Smooth muscle cell (in vitro differentiated cells): Measurements from ENCODE around the gene NFKB2. TPM values are rescaled to one million over a fixed set of nuclear protein-coding genes. Genes with fewer than 3 reads are reported as not detected.

Experiments used
- DNase-seq: peaks from one replicate; lab custom pipeline; 2025; ENCODE audit not compliant: unreplicated experiment; lab: John Stamatoyannopoulos, UW
- H2AFZ ChIP-seq: fragments of 200-600 bp; sonication (generic); 2 replicates; pipeline ENCODE4 v1.6.0; 2016; ENCODE audit warnings: antibody characterized with exemption, low read depth, mild to moderate bottlenecking
- H3F3A ChIP-seq: fragments of 200-600 bp; sonication (generic); 2 replicates; pipeline ENCODE4 v1.6.0; 2017; ENCODE audit warnings: antibody characterized with exemption, low read depth
- H3K27ac ChIP-seq: fragments of 200-600 bp; sonication (generic); 2 replicates; pipeline ENCODE4 v1.5.1; 2016; ENCODE audit warnings: low read depth, mild to moderate bottlenecking
- H3K27me3 ChIP-seq: fragments of 200-600 bp; sonication (generic); 2 replicates; pipeline ENCODE4 v1.6.1; 2016; ENCODE audit warnings: low read depth, mild to moderate bottlenecking
- H3K36me3 ChIP-seq: fragments of 200-600 bp; sonication (generic); 2 replicates; pipeline ENCODE4 v1.5.1; 2016; ENCODE audit warnings: low read depth
- H3K4me1 ChIP-seq: fragments of 200-600 bp; sonication (generic); 2 replicates; pipeline ENCODE4 v1.5.1; 2016; ENCODE audit warnings: low read depth
- H3K4me2 ChIP-seq: fragments of 200-600 bp; sonication (generic); 2 replicates; pipeline ENCODE4 v1.6.0; 2016; ENCODE audit warnings: mild to moderate bottlenecking
- H3K4me3 ChIP-seq: fragments of 200-600 bp; sonication (generic); 2 replicates; pipeline ENCODE4 v1.5.1; 2016; ENCODE audit warnings: mild to moderate bottlenecking
- H3K79me2 ChIP-seq: fragments of 200-600 bp; sonication (generic); 2 replicates; pipeline ENCODE4 v1.6.0; 2016; ENCODE audit warnings: low read depth, mild to moderate bottlenecking
- H3K9ac ChIP-seq: fragments of 200-600 bp; sonication (generic); 2 replicates; pipeline ENCODE4 v1.6.0; 2016; ENCODE audit warnings: low read depth
- H3K9me3 ChIP-seq: fragments of 200-600 bp; sonication (generic); replicated peaks from 2 replicates; pipeline ENCODE4 v1.5.1; 2016; ENCODE audit warnings: low read depth
- H4K20me1 ChIP-seq: fragments of 200-600 bp; sonication (generic); 2 replicates; pipeline ENCODE4 v1.6.0; 2016; ENCODE audit warnings: low read depth
- WGBS: methylation state at CpG from one replicate; pipeline ENCODE4 v1.1.7; 2016; ENCODE audit warnings: low lambda C conversion rate; 5-methylcytosine and 5-hydroxymethylcytosine counted together
- polyA plus RNA-seq: library from polyadenylated mRNA; unstranded; fragments of >200 nt; fragmentation: Nextera tagmentation; extraction: Ambion mirVana; gene quantifications from 2 replicates; pipeline ENCODE4 v1.2.1, GENCODE V29; 2016
- total RNA-seq: library from RNA; depleted of rRNA; stranded (reverse); fragments of >200 nt; gene quantifications from 2 replicates; pipeline ENCODE4 v1.2.3, GENCODE V29; 2014
- TF ChIP-seq, protein P1 (sequence below): fragments of 200-600 bp; sonication (generic); IDR thresholded peaks from 2 replicates; pipeline ENCODE4 v1.5.1; 2017; ENCODE audit warnings: borderline replicate concordance, mild to moderate bottlenecking, antibody characterized with exemption; ENCODE audit not compliant: insufficient read depth, poor library complexity, severe bottlenecking

The NFKB2 gene
- total and polyA plus RNA-seq, 2 experiments from 2014 or later, result 32.6 to 38.1 TPM

DNA sequence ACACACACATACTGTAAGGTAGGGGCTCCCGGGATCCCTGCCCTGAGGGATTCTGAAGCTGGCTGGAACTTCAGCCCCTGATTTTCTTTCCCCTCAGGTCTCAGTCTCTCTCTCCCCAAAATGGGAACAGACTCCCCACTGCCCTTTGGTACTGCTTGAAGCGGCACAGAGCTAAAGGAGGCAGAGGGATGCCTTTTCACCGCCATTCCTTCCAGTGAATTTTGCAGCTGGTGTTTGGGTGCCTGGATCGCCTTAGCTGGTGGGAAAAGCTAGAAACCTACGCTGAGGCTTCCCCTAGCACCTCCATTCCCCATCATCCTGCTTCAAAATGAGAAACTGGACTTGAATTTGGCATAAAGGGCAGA, 39.6 kb downstream of the NFKB2 start:
- peak overlapping the region; percentile 45 for H3K4me3 ChIP-seq
- no peak for DNase-seq

DNA sequence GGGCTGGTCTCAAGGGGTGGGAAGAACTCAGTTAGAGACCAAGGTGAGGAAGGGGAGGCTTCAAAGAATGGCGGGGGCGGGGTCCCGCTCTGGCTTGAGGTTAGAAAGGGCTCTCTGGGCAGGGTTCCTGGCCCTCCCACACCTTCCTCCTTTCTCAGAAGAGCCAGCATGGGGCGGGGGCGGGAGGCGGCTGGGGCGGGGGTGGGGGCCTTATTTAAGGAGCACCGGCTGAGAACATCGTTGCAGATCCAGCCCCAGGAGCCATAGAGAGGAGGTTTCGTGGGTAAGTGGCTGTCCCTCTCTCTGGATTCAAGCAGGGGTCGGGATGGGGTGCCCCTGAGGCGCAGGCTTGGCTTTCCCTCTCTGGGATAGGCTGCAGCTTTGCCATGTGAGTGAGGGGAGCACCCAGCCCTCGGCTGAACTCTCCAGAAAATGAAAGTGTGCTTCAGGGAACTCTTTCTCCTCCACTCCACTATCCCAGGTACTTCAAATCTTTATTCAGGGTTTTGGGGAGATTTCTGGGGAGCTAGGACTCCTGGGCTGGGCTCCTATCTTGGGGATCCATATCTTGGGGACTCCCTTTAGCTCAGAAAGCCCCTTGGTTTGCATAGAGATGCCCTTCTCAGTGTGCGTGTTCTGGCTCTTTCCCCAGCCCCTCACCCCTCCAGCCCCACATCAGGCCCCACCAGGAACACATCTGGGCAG, 40.2 kb downstream of the NFKB2 start:
- TF ChIP-seq, protein P1, sequence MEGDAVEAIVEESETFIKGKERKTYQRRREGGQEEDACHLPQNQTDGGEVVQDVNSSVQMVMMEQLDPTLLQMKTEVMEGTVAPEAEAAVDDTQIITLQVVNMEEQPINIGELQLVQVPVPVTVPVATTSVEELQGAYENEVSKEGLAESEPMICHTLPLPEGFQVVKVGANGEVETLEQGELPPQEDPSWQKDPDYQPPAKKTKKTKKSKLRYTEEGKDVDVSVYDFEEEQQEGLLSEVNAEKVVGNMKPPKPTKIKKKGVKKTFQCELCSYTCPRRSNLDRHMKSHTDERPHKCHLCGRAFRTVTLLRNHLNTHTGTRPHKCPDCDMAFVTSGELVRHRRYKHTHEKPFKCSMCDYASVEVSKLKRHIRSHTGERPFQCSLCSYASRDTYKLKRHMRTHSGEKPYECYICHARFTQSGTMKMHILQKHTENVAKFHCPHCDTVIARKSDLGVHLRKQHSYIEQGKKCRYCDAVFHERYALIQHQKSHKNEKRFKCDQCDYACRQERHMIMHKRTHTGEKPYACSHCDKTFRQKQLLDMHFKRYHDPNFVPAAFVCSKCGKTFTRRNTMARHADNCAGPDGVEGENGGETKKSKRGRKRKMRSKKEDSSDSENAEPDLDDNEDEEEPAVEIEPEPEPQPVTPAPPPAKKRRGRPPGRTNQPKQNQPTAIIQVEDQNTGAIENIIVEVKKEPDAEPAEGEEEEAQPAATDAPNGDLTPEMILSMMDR, result no peak
- no peak for DNase-seq
- H2AFZ ChIP-seq, result peak overlapping the region; percentile 78
- no peaks in the 10 kb centered on the region for H4K20me1 ChIP-seq
- H3K9ac ChIP-seq, result peak overlapping the region; percentile 7
- no peaks in the 10 kb centered on the region for H3K27me3 ChIP-seq
- peaks cover 11% of the 10 kb centered on the region for H3K79me2 ChIP-seq
- no peaks in the 10 kb centered on the region for H3F3A ChIP-seq
- H3K4me1 ChIP-seq, result peaks cover 23% of the 10 kb centered on the region
- 38% methylated on average over 6 of the region's 14 CpGs for WGBS
- peak overlapping the region; percentile 86 for H3K4me2 ChIP-seq
- peak overlapping the region; percentile 45 for H3K4me3 ChIP-seq
- H3K9me3 ChIP-seq, result no peaks in the 10 kb centered on the region
- no peaks in the 10 kb centered on the region for H3K36me3 ChIP-seq
- H3K27ac ChIP-seq, result peak overlapping the region; percentile 79

More for the DNA sequence above, 39.6 kb downstream of the NFKB2 start:
- no peaks in the 10 kb centered on the region for H4K20me1 ChIP-seq
- no peaks in the 10 kb centered on the region for H3K9me3 ChIP-seq
- peaks cover 23% of the 10 kb centered on the region for H3K4me1 ChIP-seq
- peak overlapping the region; percentile 7 for H3K9ac ChIP-seq
- H3K36me3 ChIP-seq, result no peaks in the 10 kb centered on the region
- 55% methylated on average over 5 of the region's 5 CpGs for WGBS
- no peaks in the 10 kb centered on the region for H3K27me3 ChIP-seq
- TF ChIP-seq, protein P1, result no peak
- no peaks in the 10 kb centered on the region for H3F3A ChIP-seq
- H3K27ac ChIP-seq, result peak overlapping the region; percentile 79
- H2AFZ ChIP-seq, result peak overlapping the region; percentile 78
- peak overlapping the region; percentile 86 for H3K4me2 ChIP-seq
- H3K79me2 ChIP-seq, result peaks cover 11% of the 10 kb centered on the region

DNA sequence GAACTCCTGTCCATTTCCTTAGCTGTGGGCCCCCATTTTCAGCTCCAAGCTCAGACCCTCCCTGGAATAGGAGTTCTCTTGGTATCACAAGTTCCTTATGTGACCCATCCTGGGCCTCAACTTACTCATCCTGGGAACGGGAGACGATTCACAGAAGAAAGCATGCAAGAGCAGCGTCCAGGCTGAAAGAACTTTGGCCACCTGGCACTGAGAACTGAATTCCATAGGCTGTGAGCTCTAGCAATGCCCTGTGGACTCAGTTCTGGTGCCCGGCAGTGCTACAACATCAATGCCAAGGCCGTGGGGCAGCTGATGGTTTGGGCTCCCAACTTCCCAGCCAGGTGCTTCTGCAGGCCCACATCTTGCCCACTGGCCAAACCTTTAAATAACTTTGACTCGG, 40.8 kb downstream of the NFKB2 start:
- Histone ChIP-seq H4K20me1 (no peaks in the 10 kb centered on the region), H3K4me2 (peak overlapping the region; percentile 86), H3K4me1 (peaks cover 23% of the 10 kb centered on the region), H3F3A (no peaks in the 10 kb centered on the region), H3K27ac (no peak overlapping the region), H2AFZ (no peak overlapping the region), H3K9me3 (no peaks in the 10 kb centered on the region), H3K36me3 (no peaks in the 10 kb centered on the region), H3K79me2 (peaks cover 9% of the 10 kb centered on the region), H3K9ac (no peak overlapping the region), H3K4me3 (peak overlapping the region; percentile 45), H3K27me3 (no peaks in the 10 kb centered on the region)
- TF ChIP-seq, protein P1, result no peak
- DNase-seq, result no peak
- 83% methylated on average over 6 of the region's 6 CpGs for WGBS

DNA sequence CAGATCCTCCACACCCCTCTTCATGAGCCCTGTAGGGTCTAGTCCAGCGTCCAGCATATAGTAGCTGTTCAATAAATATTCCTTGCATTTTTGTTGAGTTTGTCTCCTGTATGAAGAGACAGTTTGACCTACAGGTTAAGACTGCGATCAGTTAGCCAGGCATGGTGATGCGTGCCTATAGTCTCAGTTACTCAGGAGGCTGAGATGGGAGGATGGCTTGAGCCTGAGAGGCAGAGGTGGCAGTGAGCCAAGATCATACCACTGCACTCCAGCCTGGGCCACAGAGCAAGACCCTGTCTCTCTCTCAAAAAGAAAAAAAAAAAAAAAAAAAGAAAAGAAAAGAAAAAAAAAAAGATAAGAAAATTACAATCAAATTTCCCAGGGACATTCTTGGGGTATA, 42.0 kb downstream of the NFKB2 start:
- no peak overlapping the region for H3K4me3 ChIP-seq
- no peak overlapping the region for H3K27ac ChIP-seq
- H3K27me3 ChIP-seq, result no peaks in the 10 kb centered on the region
- peaks cover 8% of the 10 kb centered on the region for H3K79me2 ChIP-seq
- H3K4me2 ChIP-seq, result peak overlapping the region; percentile 44
- no peak overlapping the region for H2AFZ ChIP-seq
- no peak overlapping the region for H3K9ac ChIP-seq
- TF ChIP-seq, protein P1, result no peak
- H3K4me1 ChIP-seq, result peaks cover 15% of the 10 kb centered on the region
- no peaks in the 10 kb centered on the region for H3K9me3 ChIP-seq
- DNase-seq, result no peak
- H4K20me1 ChIP-seq, result no peaks in the 10 kb centered on the region
- 93% methylated on average over 3 of the region's 3 CpGs for WGBS
- no peaks in the 10 kb centered on the region for H3F3A ChIP-seq
- H3K36me3 ChIP-seq, result no peaks in the 10 kb centered on the region
